ENCODE measurements around the gene C1QTNF12. TPM values are rescaled to one million over a fixed set of nuclear protein-coding genes. Genes with fewer than 3 reads are reported as not detected.

C1QTNF12 gene
- total and polyA plus RNA-seq, 2 donors (not counting 3 experiments of a cell fraction or from before 2014, with no cell fraction given) = 1.0 to 1.9 TPM

- Histone ChIP-seq H3K4me1 (ENCODE audit: control insufficient read depth, extremely low read depth, insufficient read depth, low read length) (no peaks in the 10 kb centered on the region), H3K4me3 (replicated peaks in 1 of 3; ENCODE audit: insufficient read depth in 1 of 3, low read depth in 1 of 3, low read length in 3 of 3) (no peak overlapping the region), H3K9ac (replicated peaks; ENCODE audit: extremely low read depth, insufficient read depth, low read length) (no peak overlapping the region), H3K36me3 (ENCODE audit: control insufficient read depth in 2 of 2, extremely low read depth in 1 of 2, insufficient read depth in 2 of 2, low read length in 2 of 2) (peaks cover 2 to 3% of the 10 kb centered on the region in 2 experiments), H3K27ac (ENCODE audit: insufficient read depth, low read depth, low read length) (no peak overlapping the region), H2AFZ (ENCODE audit: low read depth, low read length) (no peak overlapping the region), H3K79me2 (ENCODE audit: control insufficient read depth, insufficient read depth, low read length) (no peaks in the 10 kb centered on the region), H4K20me1 (replicated peaks; ENCODE audit: control insufficient read depth, extremely low read depth, insufficient read depth, low read length) (no peaks in the 10 kb centered on the region), H3K9me3 (replicated peaks; ENCODE audit: control insufficient read depth, insufficient read depth, low read length) (no peaks in the 10 kb centered on the region), H3K9me1 (replicated peaks; ENCODE audit: control insufficient read depth, extremely low read depth, insufficient read depth, low read length) (no peaks in the 10 kb centered on the region), H3K4me2 (ENCODE audit: insufficient read depth, low read length) (no peak overlapping the region), H3K27me3 (ENCODE audit: control insufficient read depth in 2 of 2, insufficient read depth in 2 of 2, low read length in 2 of 2) (no peaks in the 10 kb centered on the region)
- POLR2A ChIA-PET = no interaction called here
- DNase-seq (ENCODE audit: low read depth, low spot score) (peak; percentile 39), FAIRE-seq (no peak)
- BruUV-seq (replicated peaks) = no TSS peak
- dilution Hi-C loops (cut with MboI; ENCODE audit: extremely low pct_ligation_motif_present, low sequenced_read_pairs) = no loop called here
- intact Hi-C loops (cut with micrococcal nuclease) = loop anchor here (2.0 kb wide), 2 partner anchors 18 to 90 kb away; no protein-coding TSS in a partner anchor
- CTCF ChIA-PET = interaction anchor here (1.0 to 1.5 kb wide), 2 partner anchors 18 to 91 kb away, joined by 4 read pairs; no protein-coding TSS in a partner anchor
- no peak for TF ChIP-seq MAX (IDR thresholded peaks at IDR 0.05; ENCODE audit: insufficient read depth, insufficient read length)
- no peak for TF ChIP-seq POLR2AphosphoS5 (IDR thresholded peaks at IDR 0.05; ENCODE audit: insufficient read depth, low read depth, low read length)
- no peak for TF ChIP-seq CTCF (IDR thresholded peaks at IDR 0.05; ENCODE audit: extremely low read depth in 1 of 2, insufficient read depth in 1 of 2, low read depth in 1 of 2, low read length in 2 of 2)
- no peak for TF ChIP-seq GATA2 (IDR thresholded peaks at IDR 0.05; ENCODE audit: insufficient read depth, insufficient read length, low read depth, low read length)
- no peak for TF ChIP-seq EZH2 (IDR thresholded peaks at IDR 0.05; ENCODE audit: borderline replicate concordance, low read depth, low read length, severe bottlenecking)
- TF ChIP-seq MYC (IDR thresholded peaks at IDR 0.05; ENCODE audit: low read depth, low read length) = no peak
- no peak for TF ChIP-seq POLR2A (IDR thresholded peaks at IDR 0.05; ENCODE audit: low read depth, low read length)
Measured at GRCh38 chr1:1212780-1213344, 33.7 kb downstream of the C1QTNF12 start.
